H7 (cell line): Measurements from ENCODE around the gene FAM120B. TPM values are rescaled to one million over a fixed set of nuclear protein-coding genes. Genes with fewer than 3 reads are reported as not detected.

Source experiments
- DNase-seq: peaks from one replicate; pipeline ENCODE4 v3.0.0; 2012
- H3K27me3 ChIP-seq: 2 replicates; pipeline ENCODE4 v1.6.0; 2011; ENCODE audit warnings: mild to moderate bottlenecking, low read length; ENCODE audit not compliant: control insufficient read depth, insufficient read depth
- H3K36me3 ChIP-seq: replicated peaks from 2 replicates; pipeline ENCODE4 v1.5.1; 2011; ENCODE audit warnings: low read length; ENCODE audit not compliant: control insufficient read depth, insufficient read depth
- H3K4me3 ChIP-seq: 2 replicates; pipeline ENCODE4 v1.5.1; 2011; ENCODE audit warnings: low read depth, mild to moderate bottlenecking, control low read depth, low read length, moderate library complexity; ENCODE audit not compliant: insufficient read depth
- total RNA-seq: library from RNA; depleted of rRNA; stranded (reverse); fragments of >200 nt; shearing (Covaris generic); gene quantifications from 2 replicates; pipeline ENCODE4 v1.2.3, GENCODE V29; 2014

The FAM120B gene
- total RNA-seq, 1 experiment from 2014 or later, result 7.2 TPM

- Histone ChIP-seq H3K36me3 (no peaks in the 10 kb centered on the region), H3K27me3 (no peaks in the 10 kb centered on the region), H3K4me3 (no peak overlapping the region)
- no peak for DNase-seq
Measured at GRCh38 chr6:170441316-170441715, 134.8 kb downstream of the FAM120B start.

GRCh38 chr6:170442596-170442995, 136.0 kb downstream of the FAM120B start:
- no peak overlapping the region for H3K4me3 ChIP-seq
- H3K27me3 ChIP-seq, result no peaks in the 10 kb centered on the region
- H3K36me3 ChIP-seq, result no peaks in the 10 kb centered on the region
- no peak for DNase-seq

- no peaks in the 10 kb centered on the region for H3K27me3 ChIP-seq
- H3K4me3 ChIP-seq, result no peak overlapping the region
- DNase-seq, result peak; percentile 85
- H3K36me3 ChIP-seq, result no peaks in the 10 kb centered on the region
Measured at GRCh38 chr6:170443151-170443662, 136.6 kb downstream of the FAM120B start.

- peak; percentile 18 for DNase-seq
- Histone ChIP-seq H3K27me3 (no peaks in the 10 kb centered on the region), H3K36me3 (no peaks in the 10 kb centered on the region), H3K4me3 (no peak overlapping the region)
Measured at GRCh38 chr6:170444056-170444591, 137.6 kb downstream of the FAM120B start.

- H3K4me3 ChIP-seq, result no peak overlapping the region
- DNase-seq, result peak; percentile 28
- no peaks in the 10 kb centered on the region for H3K27me3 ChIP-seq
- H3K36me3 ChIP-seq, result no peaks in the 10 kb centered on the region
Measured at GRCh38 chr6:170444811-170445211, 138.3 kb downstream of the FAM120B start.

- Histone ChIP-seq H3K36me3 (no peaks in the 10 kb centered on the region), H3K27me3 (no peaks in the 10 kb centered on the region), H3K4me3 (no peak overlapping the region)
- DNase-seq, result peak; percentile 16
Measured at GRCh38 chr6:170445487-170445886, 138.9 kb downstream of the FAM120B start.

GRCh38 chr6:170445971-170446370, 139.4 kb downstream of the FAM120B start:
- Histone ChIP-seq H3K4me3 (no peak overlapping the region), H3K36me3 (no peaks in the 10 kb centered on the region), H3K27me3 (no peaks in the 10 kb centered on the region)
- DNase-seq, result peak; percentile 13

- H3K27me3 ChIP-seq, result no peaks in the 10 kb centered on the region
- H3K4me3 ChIP-seq, result no peak overlapping the region
- peak; percentile 22 for DNase-seq
- no peaks in the 10 kb centered on the region for H3K36me3 ChIP-seq
Measured at GRCh38 chr6:170446841-170447560, 140.4 kb downstream of the FAM120B start.

GRCh38 chr6:170447561-170447930, 141.0 kb downstream of the FAM120B start:
- Histone ChIP-seq H3K36me3 (no peaks in the 10 kb centered on the region), H3K27me3 (no peaks in the 10 kb centered on the region), H3K4me3 (no peak overlapping the region)
- DNase-seq, result no peak

- no peaks in the 10 kb centered on the region for H3K27me3 ChIP-seq
- DNase-seq, result peak; percentile 45
- H3K36me3 ChIP-seq, result no peaks in the 10 kb centered on the region
- H3K4me3 ChIP-seq, result no peak overlapping the region
Measured at GRCh38 chr6:170448317-170448716, 141.8 kb downstream of the FAM120B start.

GRCh38 chr6:170448751-170449630, 142.4 kb downstream of the FAM120B start:
- Histone ChIP-seq H3K36me3 (no peaks in the 10 kb centered on the region), H3K4me3 (no peak overlapping the region), H3K27me3 (no peaks in the 10 kb centered on the region)
- DNase-seq, result peak; percentile 36

GRCh38 chr6:170449835-170450753, 143.5 kb downstream of the FAM120B start:
- H3K4me3 ChIP-seq, result no peak overlapping the region
- H3K36me3 ChIP-seq, result no peaks in the 10 kb centered on the region
- no peaks in the 10 kb centered on the region for H3K27me3 ChIP-seq
- peak; percentile 60 for DNase-seq

GRCh38 chr6:170450916-170451761, 144.6 kb downstream of the FAM120B start:
- DNase-seq, result peak; percentile 57

More at GRCh38 chr6:170450916-170451761, 144.6 kb downstream of the FAM120B start:
- Histone ChIP-seq H3K27me3 (no peaks in the 10 kb centered on the region), H3K4me3 (no peak overlapping the region), H3K36me3 (no peaks in the 10 kb centered on the region)
